ENCODE data around the gene ZWINT. TPM values are rescaled to one million over a fixed set of nuclear protein-coding genes. Genes with fewer than 3 reads are reported as not detected.

The ZWINT gene
- total RNA-seq, 1 experiment from 2014 or later = 99.1 TPM

- peak overlapping the region; percentile 99 to 100 for H3K4me3 Mint-ChIP-seq
- no peak overlapping the region for H3K27ac Mint-ChIP-seq
- no peak overlapping the region for H3K23ac ChIP-seq (ENCODE audit: insufficient read length, low read depth, low read length)
- no CpG with 5 or more reads among the region's 4 CpGs for WGBS (ENCODE audit: extremely low coverage, insufficient read length, low lambda C conversion rate)
- H3K4ac ChIP-seq (ENCODE audit: low read depth, low read length) = no peak overlapping the region
- no peak overlapping the region for H4K91ac ChIP-seq (ENCODE audit: insufficient read length, low read depth, low read length)
- H2BK15ac ChIP-seq (ENCODE audit: low read depth, low read length) = no peak overlapping the region
- H3K79me2 ChIP-seq (ENCODE audit: insufficient read depth, low read length) = peaks cover 2% of the 10 kb centered on the region; the same call in 1 of the 2 replicates
- no peak overlapping the region for H2BK120ac ChIP-seq (ENCODE audit: low read depth, low read length, poor library complexity, severe bottlenecking)
- TF ChIP-seq CTCF (conservative IDR thresholded peaks at IDR 0.05) = no peak
- H3K18ac ChIP-seq (ENCODE audit: insufficient read length, low read depth, low read length) = no peak overlapping the region
- H3K79me1 ChIP-seq (ENCODE audit: insufficient read depth, low read depth, low read length, poor library complexity, severe bottlenecking) = no peaks in the 10 kb centered on the region
- H3K27me3 ChIP-seq (ENCODE audit: insufficient read depth, low read length) = no peaks in the 10 kb centered on the region
- no peak overlapping the region for H2BK5ac ChIP-seq (ENCODE audit: insufficient read length, low read length)
- no peak overlapping the region for H2AFZ ChIP-seq (ENCODE audit: low read length)
- H3K27ac ChIP-seq (ENCODE audit: insufficient read length, low read depth, low read length) = no peak overlapping the region
- no peaks in the 10 kb centered on the region for H3K9me3 ChIP-seq (ENCODE audit: control insufficient read depth, low read depth, low read length)
- no peak overlapping the region for H4K5ac ChIP-seq (ENCODE audit: insufficient read length, low read depth, low read length)
- no peaks in the 10 kb centered on the region; a peak in 1 of 5 replicates for H3K9me3 Mint-ChIP-seq
- peaks cover 3% of the 10 kb centered on the region for H3K23me2 ChIP-seq (ENCODE audit: insufficient read length, low read depth, low read length, poor library complexity, severe bottlenecking)
- peaks cover 6 to 11% of the 10 kb centered on the region in 2 experiments for H3K4me1 Mint-ChIP-seq
- no peak overlapping the region for H2BK20ac ChIP-seq (ENCODE audit: low read depth, low read length, poor library complexity, severe bottlenecking)
- no peaks in the 10 kb centered on the region for H3K4me1 ChIP-seq (ENCODE audit: insufficient read depth, low read length)
- H2AK5ac ChIP-seq (ENCODE audit: insufficient read length, low read length) = no peak overlapping the region
- no peak overlapping the region for H3K56ac ChIP-seq (ENCODE audit: insufficient read length, low read depth, low read length)
- DNase-seq = no peak
- peak overlapping the region; percentile 78 for H3K4me2 ChIP-seq (ENCODE audit: insufficient read depth, insufficient read length, low read length)
- no peaks in the 10 kb centered on the region for H3K27me3 Mint-ChIP-seq (ENCODE audit: low read depth)
- peaks cover 29 to 44% (median 41%) of the 10 kb centered on the region in 3 experiments; a peak in 6 of 7 replicates for H3K36me3 Mint-ChIP-seq (ENCODE audit: insufficient read depth in 1 of 3, low read depth in 3 of 3)
- no peak overlapping the region for H3T11ph ChIP-seq (ENCODE audit: low read length)
- H3K14ac ChIP-seq (ENCODE audit: insufficient read depth, low read length) = no peak overlapping the region
- H3K9ac ChIP-seq (ENCODE audit: extremely low read depth, insufficient read length, low read length) = no peak overlapping the region
- H4K20me1 ChIP-seq (ENCODE audit: control insufficient read depth, insufficient read depth, insufficient read length) = no peaks in the 10 kb centered on the region
- no peak overlapping the region for H4K8ac ChIP-seq (replicated peaks; ENCODE audit: insufficient read length, low read depth, low read length)
- no peak overlapping the region for H2BK12ac ChIP-seq (ENCODE audit: insufficient read length, low read depth, low read length)
Measured at GRCh38 chr10:56359837-56360236, 1.2 kb downstream of the ZWINT start.
